B cell (primary cell): ENCODE measurements around the gene HIPK2.

Experiments
- CTCF ChIP-seq: fragments of 200-600 bp; IDR thresholded peaks from one replicate; pipeline ENCODE4 v1.8.0; 2022; ENCODE audit warnings: antibody characterized with exemption, mild to moderate bottlenecking
- EZH2 ChIP-seq: IDR thresholded peaks from 2 replicates; pipeline ENCODE4 v1.6.1; 2012; ENCODE audit warnings: borderline replicate concordance, low read depth, mild to moderate bottlenecking, moderate library complexity, low read length; ENCODE audit not compliant: insufficient read depth, poor library complexity, severe bottlenecking

GRCh38 chr7:139676390-139676789, 101.4 kb downstream of the HIPK2 start:
- TF ChIP-seq CTCF (no peak), EZH2 (no peak)
